ENCODE data around the gene CACNA2D1.

Gene CACNA2D1

DNA sequence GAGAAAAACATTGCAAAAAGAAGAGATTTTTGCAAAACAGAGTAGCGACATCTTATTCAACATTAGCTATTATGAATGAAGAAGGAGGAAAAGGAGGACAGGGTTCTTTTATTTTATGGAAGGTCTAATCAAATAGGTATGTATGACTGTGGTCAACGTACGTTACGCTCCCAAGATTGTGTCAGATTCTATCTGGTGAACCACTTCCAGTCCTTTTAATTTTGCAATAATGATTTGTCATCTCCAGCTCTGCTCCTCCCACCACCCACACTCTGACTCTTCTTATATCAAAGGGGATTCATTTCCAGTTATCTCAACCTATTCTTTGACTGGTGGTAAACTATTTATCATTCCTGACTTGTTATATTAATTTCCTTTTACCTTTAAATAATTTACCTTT is 259.9 kb downstream of the CACNA2D1 start:
- no peaks in the 10 kb centered on the region for H3K27me3 ChIP-seq (ENCODE audit: control insufficient read depth in 3 of 3, insufficient read depth in 3 of 3, low read depth in 1 of 3, low read length in 3 of 3)
- H2BK15ac ChIP-seq (ENCODE audit: low read length), result no peak overlapping the region
- no peak overlapping the region for H3K14ac ChIP-seq (ENCODE audit: low read length)
- no peak overlapping the region for H2AK5ac ChIP-seq (ENCODE audit: low read depth, low read length)
- DNase-seq (ENCODE audit: low spot score), result no peak
- H3K4me2 ChIP-seq (ENCODE audit: insufficient read depth, low read length, poor library complexity, severe bottlenecking), result no peak overlapping the region
- no peak overlapping the region for H4K8ac ChIP-seq (ENCODE audit: low read depth, low read length)
- H3K79me1 ChIP-seq (ENCODE audit: low read depth, low read length), result no peaks in the 10 kb centered on the region
- H2BK5ac ChIP-seq (ENCODE audit: low read length), result no peak overlapping the region
- H2AFZ ChIP-seq (ENCODE audit: low read length), result no peak overlapping the region
- H3K9ac ChIP-seq (ENCODE audit: low read depth, low read length, poor library complexity), result no peak overlapping the region
- no peaks in the 10 kb centered on the region for H3K9me3 ChIP-seq (replicated peaks in 1 of 2; ENCODE audit: control insufficient read depth in 2 of 2, insufficient read depth in 1 of 2, low read depth in 1 of 2, low read length in 2 of 2)
- H4K91ac ChIP-seq (ENCODE audit: low read depth, low read length, poor library complexity), result no peak overlapping the region
- no peak overlapping the region for H3K18ac ChIP-seq (ENCODE audit: low read length)
- H3K4me1 ChIP-seq (ENCODE audit: control insufficient read depth in 2 of 2, insufficient read depth in 1 of 2, low read depth in 1 of 2, low read length in 2 of 2), result peaks cover 0 to under 1% of the 10 kb centered on the region in 2 donors
- no peak overlapping the region for H2BK12ac ChIP-seq (ENCODE audit: low read length)
- H3K36me3 ChIP-seq (replicated peaks in 1 of 2; ENCODE audit: control insufficient read depth in 2 of 2, insufficient read depth in 2 of 2, low read length in 2 of 2), result no peaks in the 10 kb centered on the region
- no peak overlapping the region for H3K23ac ChIP-seq (ENCODE audit: low read depth, low read length, poor library complexity)
- H2BK120ac ChIP-seq (ENCODE audit: low read depth, low read length), result no peak overlapping the region
- H3K4ac ChIP-seq (ENCODE audit: low read length), result no peak overlapping the region
- H3K27ac ChIP-seq (replicated peaks; ENCODE audit: low read length), result no peak overlapping the region
- no CpG with 5 or more reads among the region's 4 CpGs for WGBS, 2 donors (ENCODE audit: extremely low coverage in 2 of 2, insufficient read length in 2 of 2, insufficient replicate concordance in 1 of 2)
- no peak overlapping the region for H3K4me3 ChIP-seq (ENCODE audit: low read length in 2 of 2)

DNA sequence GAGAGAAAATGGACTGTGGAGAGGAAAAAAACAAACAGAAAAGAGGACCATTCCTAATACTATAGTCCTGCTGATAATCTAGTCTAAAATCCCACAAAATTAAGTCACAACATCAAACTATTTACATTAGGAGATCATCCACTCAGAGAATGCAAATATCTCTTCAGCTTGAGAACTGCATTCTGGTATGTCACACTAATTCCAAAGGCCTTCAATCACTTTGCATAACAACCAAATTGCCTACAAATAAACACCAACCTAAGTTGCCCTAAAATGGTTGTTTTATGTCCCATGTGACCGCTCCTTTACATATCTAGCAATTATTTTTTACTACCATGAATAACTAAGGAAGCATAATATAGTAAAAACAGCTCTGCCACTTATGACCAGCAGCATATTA is 264.3 kb downstream of the CACNA2D1 start:
- Histone ChIP-seq H3K23ac (ENCODE audit: low read depth, low read length, poor library complexity) (no peak overlapping the region), H3K36me3 (replicated peaks in 1 of 2; ENCODE audit: control insufficient read depth in 2 of 2, insufficient read depth in 2 of 2, low read length in 2 of 2) (no peaks in the 10 kb centered on the region), H3K4me1 (ENCODE audit: control insufficient read depth in 2 of 2, insufficient read depth in 1 of 2, low read depth in 1 of 2, low read length in 2 of 2) (peaks cover 0 to 2% of the 10 kb centered on the region in 2 donors), H3K9me3 (replicated peaks in 1 of 2; ENCODE audit: control insufficient read depth in 2 of 2, insufficient read depth in 1 of 2, low read depth in 1 of 2, low read length in 2 of 2) (no peaks in the 10 kb centered on the region), H3K4me3 (ENCODE audit: low read length in 2 of 2) (no peak overlapping the region), H2AFZ (ENCODE audit: low read length) (no peak overlapping the region), H3K9ac (ENCODE audit: low read depth, low read length, poor library complexity) (no peak overlapping the region), H2BK120ac (ENCODE audit: low read depth, low read length) (no peak overlapping the region), H2BK15ac (ENCODE audit: low read length) (no peak overlapping the region), H2AK5ac (ENCODE audit: low read depth, low read length) (no peak overlapping the region), H4K8ac (ENCODE audit: low read depth, low read length) (no peak overlapping the region), H3K4me2 (ENCODE audit: insufficient read depth, low read length, poor library complexity, severe bottlenecking) (no peak overlapping the region), H3K4ac (ENCODE audit: low read length) (no peak overlapping the region), H4K91ac (ENCODE audit: low read depth, low read length, poor library complexity) (no peak overlapping the region), H3K14ac (ENCODE audit: low read length) (no peak overlapping the region), H3K18ac (ENCODE audit: low read length) (no peak overlapping the region), H2BK5ac (ENCODE audit: low read length) (no peak overlapping the region), H2BK12ac (ENCODE audit: low read length) (no peak overlapping the region), H3K27me3 (ENCODE audit: control insufficient read depth in 3 of 3, insufficient read depth in 3 of 3, low read depth in 1 of 3, low read length in 3 of 3) (no peaks in the 10 kb centered on the region), H3K27ac (replicated peaks; ENCODE audit: low read length) (no peak overlapping the region), H3K79me1 (ENCODE audit: low read depth, low read length) (no peaks in the 10 kb centered on the region)
- no CpG with 5 or more reads among the region's 1 CpG for WGBS, 2 donors (ENCODE audit: extremely low coverage in 2 of 2, insufficient read length in 2 of 2, insufficient replicate concordance in 1 of 2)
- DNase-seq (ENCODE audit: low spot score), result no peak

DNA sequence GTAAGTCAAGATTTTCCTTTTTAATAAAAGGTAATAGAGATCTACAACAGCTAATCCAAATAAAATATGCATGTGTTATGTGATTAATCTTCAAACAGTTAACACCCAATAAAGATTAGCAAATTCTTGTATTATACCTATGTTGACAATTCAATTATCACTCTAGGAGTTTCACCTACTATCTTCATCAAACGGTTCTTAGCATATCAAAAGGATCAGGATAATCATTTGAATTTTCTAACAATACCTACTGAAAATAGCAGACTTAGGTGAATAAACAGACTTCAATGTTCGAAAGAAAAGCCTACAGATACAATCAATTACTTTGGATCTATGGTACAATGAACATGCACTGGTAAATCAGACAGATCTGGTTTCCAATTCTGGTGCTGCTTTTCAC is 268.3 kb downstream of the CACNA2D1 start:
- Histone ChIP-seq H4K8ac (ENCODE audit: low read depth, low read length) (no peak overlapping the region), H3K79me1 (ENCODE audit: low read depth, low read length) (no peaks in the 10 kb centered on the region), H2AFZ (ENCODE audit: low read length) (no peak overlapping the region), H3K4me3 (ENCODE audit: low read length in 2 of 2) (no peak overlapping the region), H2BK5ac (ENCODE audit: low read length) (no peak overlapping the region), H2BK120ac (ENCODE audit: low read depth, low read length) (no peak overlapping the region), H3K18ac (ENCODE audit: low read length) (no peak overlapping the region), H2BK15ac (ENCODE audit: low read length) (no peak overlapping the region), H3K27me3 (ENCODE audit: control insufficient read depth in 3 of 3, insufficient read depth in 3 of 3, low read depth in 1 of 3, low read length in 3 of 3) (no peaks in the 10 kb centered on the region), H3K9me3 (replicated peaks in 1 of 2; ENCODE audit: control insufficient read depth in 2 of 2, insufficient read depth in 1 of 2, low read depth in 1 of 2, low read length in 2 of 2) (no peaks in the 10 kb centered on the region), H3K9ac (ENCODE audit: low read depth, low read length, poor library complexity) (no peak overlapping the region), H2AK5ac (ENCODE audit: low read depth, low read length) (no peak overlapping the region), H4K91ac (ENCODE audit: low read depth, low read length, poor library complexity) (no peak overlapping the region), H3K14ac (ENCODE audit: low read length) (no peak overlapping the region), H3K23ac (ENCODE audit: low read depth, low read length, poor library complexity) (no peak overlapping the region), H3K4ac (ENCODE audit: low read length) (no peak overlapping the region), H3K4me1 (ENCODE audit: control insufficient read depth in 2 of 2, insufficient read depth in 1 of 2, low read depth in 1 of 2, low read length in 2 of 2) (peaks cover 0 to 2% of the 10 kb centered on the region in 2 donors), H3K27ac (replicated peaks; ENCODE audit: low read length) (no peak overlapping the region), H3K36me3 (replicated peaks in 1 of 2; ENCODE audit: control insufficient read depth in 2 of 2, insufficient read depth in 2 of 2, low read length in 2 of 2) (no peaks in the 10 kb centered on the region), H2BK12ac (ENCODE audit: low read length) (no peak overlapping the region), H3K4me2 (ENCODE audit: insufficient read depth, low read length, poor library complexity, severe bottlenecking) (no peak overlapping the region)
- no peak for DNase-seq (ENCODE audit: low spot score)
- WGBS, 2 donors (ENCODE audit: extremely low coverage in 2 of 2, insufficient read length in 2 of 2, insufficient replicate concordance in 1 of 2), result no CpG with 5 or more reads among the region's 2 CpGs

DNA sequence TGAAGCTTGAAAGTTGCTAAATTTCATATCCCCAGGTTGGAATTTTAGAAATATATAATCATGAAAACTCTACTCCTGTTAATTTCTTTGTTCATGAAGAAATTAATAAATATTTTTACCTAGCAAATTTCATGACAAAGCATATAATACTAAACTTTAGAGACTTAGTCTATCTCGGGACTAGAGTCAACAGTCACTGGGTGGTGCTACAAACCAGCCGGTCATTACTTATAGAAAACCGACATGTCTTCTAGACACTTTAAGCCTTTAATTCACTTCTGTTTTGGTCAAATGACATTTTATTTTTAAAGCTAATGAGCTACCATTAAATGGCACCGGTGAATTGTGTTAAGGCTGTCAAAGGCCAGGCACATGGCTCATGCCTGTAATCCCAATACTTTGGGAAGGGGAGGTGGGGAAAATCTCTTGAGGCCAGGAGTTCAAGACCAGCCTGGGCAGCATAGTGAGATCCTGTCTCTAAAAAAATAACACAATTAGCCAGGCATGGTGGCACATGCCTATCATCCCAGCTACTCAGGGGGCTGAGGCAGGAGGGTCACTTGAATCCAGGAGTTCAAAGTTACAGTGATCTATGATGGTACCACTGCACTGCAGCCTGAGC is 270.1 kb downstream of the CACNA2D1 start:
- Histone ChIP-seq H3K9ac (ENCODE audit: low read depth, low read length, poor library complexity) (no peak overlapping the region), H3K27ac (replicated peaks; ENCODE audit: low read length) (no peak overlapping the region), H3K36me3 (replicated peaks in 1 of 2; ENCODE audit: control insufficient read depth in 2 of 2, insufficient read depth in 2 of 2, low read length in 2 of 2) (no peaks in the 10 kb centered on the region), H4K8ac (ENCODE audit: low read depth, low read length) (no peak overlapping the region), H2BK15ac (ENCODE audit: low read length) (no peak overlapping the region), H2AK5ac (ENCODE audit: low read depth, low read length) (no peak overlapping the region), H3K14ac (ENCODE audit: low read length) (no peak overlapping the region), H3K4ac (ENCODE audit: low read length) (no peak overlapping the region), H2BK120ac (ENCODE audit: low read depth, low read length) (no peak overlapping the region), H3K9me3 (replicated peaks in 1 of 2; ENCODE audit: control insufficient read depth in 2 of 2, insufficient read depth in 1 of 2, low read depth in 1 of 2, low read length in 2 of 2) (no peaks in the 10 kb centered on the region), H3K4me3 (ENCODE audit: low read length in 2 of 2) (no peak overlapping the region), H4K91ac (ENCODE audit: low read depth, low read length, poor library complexity) (no peak overlapping the region), H3K79me1 (ENCODE audit: low read depth, low read length) (no peaks in the 10 kb centered on the region), H3K23ac (ENCODE audit: low read depth, low read length, poor library complexity) (no peak overlapping the region), H2BK12ac (ENCODE audit: low read length) (no peak overlapping the region), H2AFZ (ENCODE audit: low read length) (no peak overlapping the region), H3K18ac (ENCODE audit: low read length) (no peak overlapping the region), H3K4me2 (ENCODE audit: insufficient read depth, low read length, poor library complexity, severe bottlenecking) (no peak overlapping the region), H3K4me1 (ENCODE audit: control insufficient read depth in 2 of 2, insufficient read depth in 1 of 2, low read depth in 1 of 2, low read length in 2 of 2) (no peaks in the 10 kb centered on the region), H3K27me3 (ENCODE audit: control insufficient read depth in 3 of 3, insufficient read depth in 3 of 3, low read depth in 1 of 3, low read length in 3 of 3) (no peaks in the 10 kb centered on the region), H2BK5ac (ENCODE audit: low read length) (no peak overlapping the region)
- WGBS, 2 donors (ENCODE audit: extremely low coverage in 2 of 2, insufficient read length in 2 of 2, insufficient replicate concordance in 1 of 2), result no CpG with 5 or more reads among the region's 4 CpGs
- no peak for DNase-seq (ENCODE audit: low spot score)
